ENCODE results near the gene SPIRE2.

Gene SPIRE2

DNA sequence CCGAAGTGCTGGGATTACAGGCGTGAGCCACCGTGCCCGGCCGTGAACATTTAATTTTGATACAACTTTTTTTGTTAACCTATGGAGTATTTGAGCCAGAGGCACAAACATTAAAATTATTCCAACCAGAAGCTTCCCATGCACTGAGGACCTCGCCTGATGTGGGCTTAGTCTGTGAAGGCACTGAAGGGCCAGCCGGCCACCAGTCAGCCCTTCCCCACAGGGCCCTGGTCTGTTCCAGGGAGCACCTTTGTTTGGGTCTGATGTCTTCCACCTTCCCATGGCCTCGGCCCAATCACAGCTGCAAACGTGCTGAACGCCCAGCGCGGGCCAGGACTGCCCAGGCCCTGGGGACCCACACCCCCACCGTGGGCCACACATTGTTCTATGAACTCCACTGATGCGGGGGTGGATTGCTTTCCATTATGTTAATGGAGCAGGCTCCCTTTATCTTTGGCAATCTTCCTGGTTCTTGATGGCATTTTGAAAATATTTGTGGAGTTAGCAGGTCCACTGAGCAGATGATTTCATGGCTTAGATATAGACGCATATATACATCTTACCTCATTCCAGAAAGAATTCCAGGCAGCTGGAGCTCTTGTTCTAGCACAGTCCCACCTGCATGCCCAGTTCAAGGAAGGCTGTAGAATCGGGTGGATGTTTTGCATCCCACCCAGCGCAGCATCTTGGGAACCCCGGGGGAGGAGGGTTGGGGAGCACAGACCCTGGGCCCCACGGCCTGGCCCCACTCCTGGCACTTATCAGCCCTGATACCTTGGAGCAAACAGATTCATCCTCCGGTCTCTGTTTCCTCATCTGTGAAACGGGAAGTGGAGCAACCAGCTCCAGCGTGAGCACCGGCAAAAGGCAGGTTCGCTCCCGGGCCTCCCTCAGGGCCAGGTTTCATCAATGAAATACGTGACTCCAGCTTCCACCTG, 14.5 kb downstream of the SPIRE2 start:
- DNase-seq = no peak

DNA sequence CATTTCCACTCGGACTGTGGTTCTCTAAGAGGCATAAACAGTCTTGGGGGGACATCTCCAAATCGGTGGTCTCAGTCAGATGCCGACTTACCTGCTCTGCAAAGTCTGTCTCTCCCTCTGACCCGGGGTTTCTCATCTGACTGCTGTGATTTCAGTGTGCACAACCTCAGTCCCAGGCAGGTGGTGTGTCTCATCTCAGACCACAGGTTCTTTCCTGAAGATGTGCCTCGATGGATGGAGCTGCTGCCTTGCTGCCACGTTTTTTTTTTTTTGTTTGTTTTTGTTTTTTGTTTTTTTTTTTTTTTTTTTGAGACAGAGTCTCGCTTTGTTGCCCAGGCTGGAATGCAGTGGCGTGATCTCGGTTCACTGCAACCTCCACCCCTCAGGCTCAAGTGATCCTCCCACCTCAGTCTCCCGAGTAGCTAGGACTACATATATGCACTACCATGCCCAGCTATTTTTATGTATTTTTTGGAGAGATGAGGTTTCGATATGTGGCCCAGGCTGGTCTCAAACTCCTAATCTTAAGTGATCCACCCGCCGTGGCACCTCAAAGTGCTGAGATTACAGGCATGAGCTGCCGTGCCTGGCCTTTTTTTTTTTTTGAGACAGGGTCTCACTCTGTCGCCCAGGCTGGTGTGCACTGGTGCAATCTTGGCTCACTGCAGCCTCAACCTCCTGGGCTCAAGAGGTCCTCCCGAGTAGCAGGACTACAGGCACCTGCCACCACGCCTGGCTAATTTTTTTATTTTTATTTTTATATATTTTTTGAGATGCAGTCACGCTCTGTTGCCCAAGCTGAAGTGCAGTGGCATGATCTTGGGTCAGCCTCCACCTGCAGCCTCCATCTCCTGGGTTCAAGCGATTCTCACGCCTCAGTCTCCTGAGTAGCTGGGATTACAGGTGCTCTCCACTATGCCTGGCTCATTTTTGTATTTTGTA, 15.4 kb downstream of the SPIRE2 start:
- no peak for DNase-seq

DNA sequence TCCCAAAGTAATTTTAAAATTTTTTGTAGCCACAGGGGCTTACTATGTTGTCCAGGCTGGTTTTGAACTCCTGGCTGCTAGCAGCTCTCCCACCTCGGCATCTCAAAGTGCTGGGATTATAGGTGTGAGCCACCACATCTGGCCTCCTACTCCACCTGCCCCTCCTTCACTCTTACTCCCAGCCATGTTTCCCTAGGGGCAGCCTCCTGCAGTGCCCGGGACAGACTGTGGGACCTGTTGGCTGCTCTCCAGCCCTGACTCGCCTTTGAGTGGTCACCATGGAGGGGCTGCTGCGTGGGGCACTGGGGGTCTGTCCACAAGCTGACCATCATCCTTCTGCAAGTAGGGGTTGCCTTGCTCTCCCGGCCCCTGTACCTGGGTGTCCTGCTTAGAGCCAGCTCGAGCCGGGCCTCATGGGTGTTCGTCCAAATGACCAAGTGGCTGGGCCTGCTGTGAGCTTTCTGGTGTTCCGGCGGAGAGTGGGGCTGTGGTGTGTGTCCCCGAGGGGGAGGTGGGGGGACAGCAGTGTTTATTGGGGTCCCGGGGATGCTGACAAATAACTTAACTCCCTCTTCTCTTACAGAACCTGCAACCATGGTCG, 16.6 kb downstream of the SPIRE2 start:
- no peak for DNase-seq

DNA sequence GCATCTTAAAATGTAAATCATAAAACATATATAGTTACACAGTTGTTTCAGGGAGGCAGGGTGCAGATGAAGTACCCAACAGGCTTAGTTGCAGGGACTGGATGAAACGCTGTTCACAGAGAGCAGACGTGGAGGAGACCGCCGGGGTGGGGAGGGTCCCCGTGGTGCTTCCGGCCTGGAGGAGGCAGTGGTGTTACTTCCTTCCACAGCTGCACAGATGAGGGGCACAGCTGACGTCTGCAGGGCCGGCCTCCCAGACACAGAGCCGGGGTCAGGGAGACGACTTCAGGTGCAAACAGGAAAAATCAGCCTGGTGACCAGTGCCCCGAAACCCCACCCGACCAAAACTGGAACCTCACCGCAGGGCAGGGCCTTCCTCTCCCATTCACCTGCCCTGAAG, 17.1 kb downstream of the SPIRE2 start:
- no peak for DNase-seq

DNA sequence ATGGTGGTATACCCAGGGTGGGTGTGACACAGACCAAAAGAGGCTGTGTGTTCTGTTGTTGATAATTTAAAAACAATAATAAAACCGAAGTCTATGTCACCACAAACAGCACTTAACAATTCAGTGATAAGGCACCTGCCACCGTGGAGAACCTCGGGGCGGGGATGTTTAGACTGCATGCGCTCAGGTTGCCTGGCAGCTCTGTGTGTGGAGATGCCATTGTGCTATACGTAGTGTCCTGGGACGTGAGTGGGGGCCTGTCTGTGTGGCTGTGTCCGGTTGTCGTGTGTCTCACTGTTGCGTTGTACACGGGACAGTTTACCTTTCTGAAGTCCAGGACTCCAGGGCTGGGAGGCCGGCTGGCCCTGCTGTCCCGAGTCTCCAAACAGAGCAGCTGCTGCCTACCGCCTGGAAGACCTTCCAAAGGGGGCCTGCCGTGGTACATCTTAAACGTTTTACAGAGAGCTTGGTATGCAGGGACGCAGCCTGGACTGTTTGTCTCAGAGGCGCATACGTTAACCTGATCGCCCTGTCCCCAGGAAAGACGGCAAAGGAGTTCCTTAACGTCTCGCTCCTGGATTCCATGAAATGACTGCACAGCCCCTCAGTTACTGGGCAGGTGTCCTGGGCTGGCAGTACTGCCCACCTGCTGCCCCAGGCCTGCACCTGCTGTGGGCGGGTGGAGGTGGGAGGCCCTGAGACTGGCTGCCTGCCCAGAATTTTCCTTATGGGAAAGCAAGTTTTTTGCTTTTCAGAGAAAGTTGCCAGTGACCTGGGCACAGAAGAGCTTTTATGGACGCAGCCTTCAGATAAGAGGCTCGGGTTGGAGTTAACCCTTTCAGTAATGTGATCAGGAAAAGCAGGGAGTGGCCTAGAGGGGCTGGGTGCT, 19.0 kb downstream of the SPIRE2 start:
- no peak for DNase-seq

DNA sequence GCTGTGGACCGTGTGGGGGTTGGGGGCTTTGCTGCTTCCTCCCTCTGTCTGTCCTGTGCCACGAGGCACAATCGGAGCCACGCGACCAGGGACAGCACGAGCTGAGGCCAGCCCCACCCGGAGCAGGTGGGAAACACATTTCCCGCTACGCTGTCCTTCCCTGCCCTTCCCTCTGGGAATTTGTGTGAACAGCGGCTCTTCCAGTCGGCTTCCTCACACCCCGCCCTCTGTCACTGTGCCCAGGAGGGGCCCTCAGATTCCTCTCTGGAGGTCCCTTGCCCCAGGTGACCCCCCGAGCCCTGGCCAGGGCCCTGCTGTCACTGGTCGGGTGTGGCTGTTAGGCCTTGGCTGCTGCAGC, 19.6 kb downstream of the SPIRE2 start:
- DNase-seq = no peak

DNA sequence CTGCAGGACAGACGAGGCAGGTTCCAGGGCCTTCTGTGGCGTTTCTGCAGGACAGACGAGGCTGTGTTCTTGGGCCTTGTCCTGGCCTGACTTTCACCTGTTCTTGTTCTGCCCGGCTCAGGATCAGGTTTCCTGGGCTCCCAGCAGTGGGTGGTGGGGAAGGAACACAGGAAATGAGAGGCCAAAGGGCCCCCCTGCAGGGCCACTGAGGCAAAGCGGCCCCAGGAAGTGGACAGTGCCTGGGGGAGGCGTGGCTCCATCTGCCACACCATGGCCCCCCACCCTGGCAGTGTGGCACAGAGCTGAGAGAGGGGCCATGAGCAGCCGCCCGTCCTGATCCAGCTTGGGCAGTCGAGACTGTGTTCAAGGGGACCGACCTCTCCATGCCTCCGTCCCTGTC, 20.7 kb downstream of the SPIRE2 start:
- DNase-seq = no peak

DNA sequence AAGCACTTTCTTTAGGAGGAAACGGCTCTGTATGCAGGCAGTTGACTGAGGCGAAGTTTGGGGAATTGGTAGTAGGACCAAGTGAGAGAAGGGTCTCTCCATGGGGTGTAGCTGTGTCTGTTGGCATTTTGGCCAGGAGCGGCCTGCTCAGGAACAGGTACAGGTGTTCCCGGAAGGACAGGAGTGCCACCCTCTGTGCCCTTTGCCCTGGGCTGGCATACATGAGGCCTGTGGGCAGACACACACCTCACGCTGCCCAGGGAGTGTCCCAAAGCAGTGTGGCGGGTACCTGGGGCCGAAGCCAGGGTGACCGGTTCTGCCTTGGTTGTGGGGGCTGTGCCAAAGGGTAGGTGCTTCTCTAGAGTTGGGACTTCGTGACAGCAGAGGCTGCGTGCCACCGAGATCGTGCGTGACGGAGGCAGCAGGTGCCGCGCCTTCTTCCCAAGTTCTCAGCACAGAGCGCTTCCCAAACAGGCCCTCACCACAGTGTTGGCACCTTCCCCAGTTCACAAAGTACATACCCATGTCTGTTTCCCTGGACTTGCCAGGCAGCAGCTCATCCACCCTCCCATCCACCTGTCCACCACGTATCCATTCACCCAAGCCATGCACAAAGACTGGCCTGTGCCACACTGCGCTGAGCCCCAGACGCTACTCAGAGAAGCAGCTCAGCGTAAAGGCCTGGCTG, 25.2 kb downstream of the SPIRE2 start:
- no peak for DNase-seq

DNA sequence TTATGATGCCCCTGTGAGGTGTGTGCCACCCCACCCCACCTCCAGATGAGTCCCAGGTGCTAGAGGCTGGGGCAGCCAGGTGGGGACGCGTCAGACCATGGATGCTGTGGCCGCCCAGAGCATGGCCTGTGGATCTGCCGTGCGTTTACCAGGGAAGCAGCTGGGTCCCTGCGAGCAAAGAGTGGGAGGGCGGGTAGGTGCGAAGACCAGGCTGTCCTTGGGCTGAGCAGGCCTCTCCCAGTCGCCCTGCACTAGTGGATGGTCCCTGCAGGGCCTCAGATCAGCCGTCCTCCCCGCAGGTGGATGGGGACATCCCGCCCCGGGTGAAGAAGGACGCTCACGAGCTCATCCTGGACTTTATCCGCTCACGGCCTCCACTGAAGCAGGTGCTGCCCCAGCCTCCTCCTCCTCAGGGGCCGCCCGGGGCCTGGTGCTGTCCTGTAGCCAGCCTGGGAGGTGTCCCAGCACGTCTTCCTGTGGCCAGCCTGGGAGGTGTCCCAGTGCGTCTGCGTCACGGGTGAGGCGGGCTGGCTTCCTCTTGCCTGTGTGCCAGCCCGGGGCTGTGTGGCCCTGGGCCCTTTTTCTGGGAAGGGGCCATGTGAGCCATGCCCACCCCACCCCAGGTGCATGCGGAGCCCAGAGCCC, 27.1 kb downstream of the SPIRE2 start:
- DNase-seq = no peak

DNA sequence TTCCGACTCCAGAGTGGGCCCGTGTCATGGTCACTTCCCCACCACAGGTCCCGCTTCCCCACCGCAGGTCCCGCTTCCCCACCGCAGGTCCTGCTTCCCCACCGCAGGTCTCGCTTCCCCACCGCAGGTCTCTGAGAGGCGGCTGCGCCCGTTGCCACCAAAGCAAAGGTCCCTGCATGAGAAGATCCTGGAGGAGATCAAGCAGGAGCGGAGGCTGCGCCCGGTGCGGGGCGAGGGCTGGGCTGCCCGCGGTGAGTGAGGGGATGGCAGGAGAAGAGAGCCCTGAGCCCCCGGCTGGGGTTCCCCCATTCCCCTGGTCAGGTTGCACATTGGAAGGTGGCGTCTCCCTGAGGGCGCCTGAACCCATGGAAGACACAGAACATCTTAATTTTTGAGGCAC, 27.7 kb downstream of the SPIRE2 start:
- DNase-seq = no peak

DNA sequence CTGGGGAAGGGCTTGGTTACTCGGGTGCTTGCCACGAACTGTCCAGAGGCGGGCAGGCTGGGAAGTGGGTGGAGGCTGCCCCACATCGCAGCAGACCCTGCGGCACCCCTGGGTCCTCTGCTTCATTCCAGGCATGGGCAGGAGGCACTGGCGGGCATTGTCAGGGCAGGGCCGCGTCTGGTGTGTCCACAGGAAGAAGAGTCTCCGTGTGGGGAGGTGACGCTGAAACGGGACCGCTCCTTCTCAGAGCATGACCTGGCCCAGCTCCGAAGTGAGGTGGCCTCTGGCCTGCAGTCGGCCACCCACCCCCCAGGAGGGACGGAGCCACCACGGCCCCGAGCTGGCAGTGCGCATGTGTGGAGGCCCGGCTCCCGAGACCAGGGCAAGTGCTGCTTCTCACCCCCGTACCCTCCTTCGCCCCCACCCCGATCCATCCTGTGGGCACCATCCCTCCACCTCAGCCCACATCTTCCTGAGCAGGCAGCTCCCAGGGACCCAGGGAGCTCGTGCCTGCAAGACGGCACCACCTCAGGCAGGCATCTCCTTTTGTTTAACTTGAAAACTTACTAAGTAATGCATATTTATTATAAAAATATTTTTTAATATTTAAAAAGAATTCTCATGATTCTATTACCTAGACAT, 30.8 kb downstream of the SPIRE2 start:
- no peak for DNase-seq

DNA sequence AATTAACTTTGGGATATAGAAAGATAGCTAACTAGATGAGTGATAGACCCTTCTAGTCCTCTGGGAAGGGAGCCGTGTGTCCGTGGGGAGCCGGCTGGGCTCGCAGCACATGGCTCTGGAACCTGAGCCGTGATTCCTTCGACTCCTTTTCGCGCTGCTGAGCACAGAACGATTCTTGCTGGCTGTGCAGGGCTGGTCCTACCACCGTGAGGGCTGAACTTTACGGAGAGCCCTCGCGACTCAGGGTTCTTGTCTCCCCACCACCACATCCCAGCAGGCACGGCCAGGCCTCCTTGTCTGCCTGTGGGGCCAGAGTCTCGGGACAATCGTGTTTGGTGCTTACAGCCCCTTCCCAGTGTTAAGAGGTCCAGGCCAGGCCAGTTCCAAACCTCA, 31.3 kb downstream of the SPIRE2 start:
- no peak for DNase-seq

DNA sequence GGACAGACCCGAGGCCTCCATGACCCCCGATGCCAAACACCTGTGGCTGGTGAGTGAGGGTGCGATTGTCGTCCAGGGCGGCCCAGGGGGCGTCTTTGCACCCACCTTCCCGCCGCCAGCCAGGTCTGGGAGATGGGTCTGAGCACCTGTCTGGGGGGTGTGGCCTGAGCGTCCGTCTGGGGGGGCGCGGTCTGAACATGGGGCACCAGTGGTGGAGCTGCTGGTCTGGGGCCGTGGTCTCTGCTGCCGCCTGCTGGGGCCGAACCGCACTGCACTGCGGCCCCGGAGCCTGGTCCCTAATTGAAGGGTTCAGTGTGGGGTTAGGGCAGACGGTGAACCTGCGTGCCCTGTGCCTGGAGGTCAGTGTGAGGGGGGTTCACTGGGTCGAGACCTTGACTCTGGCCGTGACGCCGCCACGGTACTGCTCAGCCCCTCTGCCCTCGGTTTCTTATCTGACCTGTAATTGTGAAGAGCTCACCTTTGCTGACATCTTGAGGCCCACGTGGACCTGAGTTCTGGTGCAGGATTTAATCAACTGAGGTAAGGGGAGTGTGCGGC, 32.6 kb downstream of the SPIRE2 start:
- peak; percentile 77 for DNase-seq

DNA sequence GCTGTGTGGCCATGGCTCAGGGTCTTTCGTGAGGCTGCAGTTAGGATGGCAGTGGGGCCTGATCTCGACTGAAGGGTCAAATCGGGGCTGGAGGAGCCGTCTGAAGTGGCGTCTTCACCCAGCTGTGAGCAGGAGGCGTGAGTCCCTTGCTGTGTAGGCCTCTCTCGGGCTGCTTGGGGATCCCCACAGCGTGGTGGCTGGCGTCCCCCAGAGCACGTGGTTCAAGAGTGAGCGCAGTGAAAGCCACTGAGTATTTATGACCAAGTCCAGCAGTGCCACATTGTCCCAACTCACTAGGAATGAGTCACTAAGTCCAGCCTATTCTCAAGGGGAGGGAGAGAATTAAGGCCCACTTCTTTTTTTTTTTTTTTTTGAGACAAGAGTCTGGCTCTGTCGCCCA, 33.4 kb downstream of the SPIRE2 start:
- DNase-seq = no peak

DNA sequence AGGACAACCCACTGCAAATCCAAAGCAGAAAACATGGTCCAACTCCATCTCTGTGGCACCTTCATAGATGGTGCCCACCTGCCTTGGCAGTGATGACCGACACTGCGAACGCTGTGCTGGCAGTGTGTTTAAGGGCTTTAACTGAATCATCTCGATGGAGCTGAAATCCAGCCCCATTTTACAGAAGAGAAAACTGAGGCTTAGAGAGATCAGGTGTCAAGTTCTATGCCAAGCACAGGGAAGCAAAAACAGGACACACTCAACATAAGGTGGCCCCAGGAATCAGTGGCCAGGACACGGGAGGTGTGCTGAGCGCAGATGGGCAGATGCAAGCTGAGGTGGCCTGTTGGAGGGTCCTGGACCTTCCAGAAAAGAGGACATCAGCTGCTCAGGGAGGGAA, 34.5 kb downstream of the SPIRE2 start:
- no peak for DNase-seq

DNA sequence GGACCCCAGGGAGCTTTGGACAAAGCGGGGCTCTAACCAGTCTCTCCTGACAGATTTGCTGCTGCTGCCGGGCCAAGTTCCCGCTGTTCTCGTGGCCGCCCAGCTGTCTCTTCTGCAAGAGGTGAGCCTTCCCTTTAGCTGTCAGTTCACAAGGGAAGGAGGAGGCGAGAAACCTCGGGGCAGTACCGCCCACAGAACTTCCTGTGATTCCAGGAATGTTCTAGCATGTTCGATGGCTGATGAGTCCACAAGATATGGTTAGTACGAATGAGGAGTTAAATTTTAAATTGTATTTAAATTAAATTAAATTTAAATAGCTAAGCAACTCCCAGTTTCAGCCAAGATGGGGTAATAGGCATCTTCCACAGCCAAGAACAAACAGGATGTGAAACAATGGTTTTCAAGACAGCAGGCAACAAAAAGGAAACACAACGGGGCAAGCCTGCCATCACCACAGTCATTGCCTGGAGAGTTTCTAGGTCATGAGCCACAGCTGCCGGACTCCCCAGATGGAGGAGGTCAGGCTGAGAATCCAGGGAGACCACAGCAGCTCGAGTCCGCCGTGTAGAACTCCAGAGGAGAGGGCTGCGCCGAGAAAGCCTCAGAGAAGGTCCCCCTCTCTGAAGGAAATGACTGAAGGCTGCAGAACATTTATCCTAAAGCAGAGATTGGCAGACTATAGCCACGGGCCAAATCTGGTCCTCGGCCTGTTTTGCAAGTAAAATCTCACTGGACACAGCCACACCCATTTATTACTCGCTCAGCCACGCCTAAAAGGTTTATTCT, 35.7 kb downstream of the SPIRE2 start:
- DNase-seq = peak; percentile 27

DNA sequence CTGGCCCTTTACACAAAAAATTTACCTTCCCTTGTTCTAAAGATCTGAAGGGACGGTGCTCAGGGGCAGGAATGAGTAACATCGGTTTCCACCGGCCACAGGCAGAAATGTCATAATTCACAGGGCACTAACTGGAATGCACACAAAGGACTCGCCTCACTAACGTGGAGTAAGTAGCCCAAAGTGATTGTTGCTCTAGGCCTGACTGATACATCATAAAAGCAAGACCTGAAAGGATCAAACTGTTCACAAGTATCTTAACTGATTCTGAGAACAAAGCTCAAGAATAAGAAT, 36.2 kb downstream of the SPIRE2 start:
- DNase-seq = no peak

DNA sequence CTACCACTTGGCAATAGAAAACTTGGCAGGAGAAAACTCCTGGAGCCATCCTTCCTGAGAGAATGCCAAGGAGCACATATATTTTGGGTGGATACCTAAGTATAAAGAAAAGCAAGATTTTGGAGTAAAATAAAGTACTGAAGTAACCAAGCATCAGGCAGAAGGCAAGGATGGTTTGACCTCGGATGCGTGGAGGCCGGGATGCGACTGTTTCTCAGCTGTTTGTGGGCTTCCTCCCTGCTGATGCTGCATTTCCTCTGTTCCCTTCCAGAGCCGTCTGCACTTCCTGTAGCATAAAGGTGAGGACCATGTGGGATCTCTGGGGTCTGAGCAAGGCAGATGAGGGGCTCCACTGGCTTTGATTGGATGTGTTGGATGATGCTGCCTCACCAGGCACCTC, 39.6 kb downstream of the SPIRE2 start:
- DNase-seq = no peak

DNA sequence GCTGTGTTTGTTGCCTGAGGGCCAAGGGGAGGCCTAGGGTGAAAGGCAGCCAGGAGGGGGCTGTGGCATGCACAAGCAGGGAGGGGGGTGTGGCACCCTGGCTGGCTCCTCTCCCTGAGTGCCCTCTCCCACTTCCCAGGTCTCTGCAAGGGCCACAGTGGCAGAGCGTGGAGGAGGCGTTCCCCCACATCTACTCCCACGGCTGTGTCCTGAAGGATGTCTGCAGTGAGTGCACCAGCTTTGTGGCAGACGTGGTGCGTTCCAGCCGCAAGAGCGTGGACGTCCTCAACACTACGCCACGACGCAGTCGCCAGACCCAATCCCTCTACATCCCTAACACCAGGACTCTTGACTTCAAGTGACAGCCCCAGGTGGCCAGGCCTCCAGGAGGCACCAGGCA, 41.6 kb downstream of the SPIRE2 start:
- no peak for DNase-seq

DNA sequence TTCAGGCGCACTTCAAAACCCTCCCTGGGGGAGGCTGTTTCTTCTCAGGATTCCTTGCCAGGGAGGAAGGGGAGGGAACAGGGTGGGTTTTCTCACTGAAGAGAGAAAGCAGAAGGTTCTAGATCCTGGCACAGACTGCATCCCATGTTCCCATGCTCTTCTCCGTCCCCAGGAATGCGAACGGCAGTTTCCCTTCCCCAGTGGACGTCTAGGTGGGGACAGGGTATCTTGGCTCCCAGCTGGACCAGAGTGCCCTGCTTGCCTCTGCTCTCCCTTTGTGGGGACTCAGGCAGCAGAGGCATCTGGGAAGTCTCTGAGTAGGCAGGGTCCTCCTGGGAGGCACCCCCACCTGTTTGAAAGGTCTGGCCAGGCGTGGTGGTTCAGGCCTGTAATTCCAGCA, 42.2 kb downstream of the SPIRE2 start:
- DNase-seq = no peak
